Occipital lobe (tissue), 2 donors: ENCODE measurements around the gene GPR141. TPM values are rescaled to one million over a fixed set of nuclear protein-coding genes. Genes with fewer than 3 reads are reported as not detected.

Source experiments
- DNase-seq: peaks from one replicate; lab custom pipeline; 2025; lab: John Stamatoyannopoulos, UW
- total RNA-seq: library from RNA; depleted of rRNA; stranded (reverse); fragments of >200 nt; gene quantifications from one replicate; pipeline ENCODE4 v1.2.3, GENCODE V29; 2014

Gene GPR141
- total RNA-seq, 1 donor from 2014 or later = not detected

DNA sequence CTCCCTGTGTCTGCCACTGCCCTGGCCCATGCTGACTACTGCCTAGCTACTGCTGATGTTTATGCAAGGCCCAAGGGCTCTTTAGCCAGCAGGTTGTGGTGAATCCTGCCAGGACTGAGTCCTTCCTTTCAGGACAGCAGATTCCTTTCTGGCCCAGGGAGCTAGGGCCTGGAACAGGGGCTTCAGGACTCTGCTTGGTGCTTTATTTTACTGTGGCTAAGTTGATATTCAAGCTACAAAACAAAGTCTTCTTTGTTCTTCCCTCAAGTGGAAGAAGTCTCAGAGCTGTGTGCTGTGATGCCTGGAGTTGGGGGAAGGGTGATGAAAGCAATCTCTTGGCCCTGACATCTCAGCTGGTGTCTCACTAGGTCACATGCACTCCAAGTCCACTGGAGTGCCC, 98.6 kb downstream of the GPR141 start:
- DNase-seq = no peak

DNA sequence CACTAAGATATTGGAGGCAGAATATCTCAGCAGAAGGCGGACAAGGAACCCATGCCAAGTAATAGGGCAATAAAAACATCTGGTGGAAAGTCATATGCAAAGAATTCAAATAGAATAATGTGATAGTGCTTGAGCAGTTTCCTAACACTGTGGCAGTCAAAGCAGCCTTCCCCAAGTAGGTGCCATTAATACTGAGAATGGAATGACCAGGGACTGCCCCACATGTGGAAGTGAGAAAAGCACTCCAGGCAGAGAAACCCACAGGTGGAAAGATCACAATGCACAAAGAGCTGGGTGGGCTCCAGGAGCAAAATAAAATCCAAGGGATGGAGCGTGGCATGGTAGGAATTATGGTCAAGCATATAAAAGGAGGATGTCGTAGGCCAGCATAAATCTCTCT, 100.4 kb downstream of the GPR141 start:
- no peak for DNase-seq

DNA sequence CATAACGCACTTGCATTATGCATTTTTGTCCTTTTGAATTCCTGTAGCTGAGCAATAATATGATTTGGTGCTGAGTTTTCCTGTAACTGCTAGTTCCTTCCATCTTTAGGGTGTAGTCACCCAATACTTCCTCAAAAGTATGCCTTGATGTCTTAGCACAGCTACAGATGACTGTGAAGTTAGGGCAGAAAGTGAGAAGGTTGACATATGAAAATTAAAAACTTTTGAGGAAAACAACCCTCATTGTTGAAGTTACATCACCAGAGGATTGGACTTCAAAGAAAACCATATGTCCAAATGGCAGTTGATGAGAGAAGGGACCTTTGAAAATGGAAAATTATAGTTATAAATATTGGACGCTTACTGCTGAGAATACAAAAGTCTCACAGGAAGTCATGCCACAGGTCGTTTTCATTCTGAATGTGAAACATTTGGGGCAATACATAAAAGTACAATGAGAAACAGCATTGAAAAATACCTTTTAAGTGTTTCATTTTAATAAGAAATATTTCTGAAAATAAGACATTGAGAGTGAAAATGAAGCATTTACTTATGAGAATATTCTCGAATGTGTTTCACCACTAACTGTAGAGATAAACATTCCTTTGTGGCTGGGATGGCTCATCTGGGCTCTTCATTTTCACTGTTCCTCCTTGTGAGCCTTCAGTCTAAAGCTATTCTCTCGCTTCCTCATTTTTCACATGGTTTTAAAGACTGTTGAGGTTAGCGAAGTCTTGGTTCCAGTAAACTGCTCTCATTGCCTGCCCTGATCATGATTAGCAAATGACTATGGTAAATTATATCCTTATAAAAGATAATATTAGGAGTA, 103.4 kb downstream of the GPR141 start:
- DNase-seq = no peak

Other genes with a start within 250 kb of the GPR141 start
- 78.9 TPM for gene ELMO1, start 234.9 kb upstream of the GPR141 start, total RNA-seq
- gene NME8, start 164.8 kb downstream of the GPR141 start, total RNA-seq = not detected
- gene SFRP4, start 233.1 kb downstream of the GPR141 start, total RNA-seq = 1.1 TPM
- 16.4 TPM for gene EPDR1, start 236.9 kb downstream of the GPR141 start, total RNA-seq